MM.1S (cell line): ENCODE data around the gene BUD31.
"Not testable (repeated sequence)": the region's sequence is repeated elsewhere in the genome, so short reads cannot be mapped to it uniquely, and the experiment has no call there.

ENCODE experiments used
- DNase-seq: peaks from one replicate; pipeline ENCODE4 v3.0.0-alpha.2; 2015
- H2AFZ ChIP-seq: fragments of 300-600 bp; sonication (generic); 2 replicates; pipeline ENCODE4 v1.6.0; 2016; ENCODE audit warnings: antibody characterized with exemption, low read length
- H3F3A ChIP-seq: fragments of 300-600 bp; sonication (generic); 2 replicates; pipeline ENCODE4 v1.6.1; 2016; ENCODE audit warnings: mild to moderate bottlenecking, antibody characterized with exemption, low read length, moderate library complexity, mixed read lengths; ENCODE audit not compliant: insufficient read depth
- H3K27ac ChIP-seq: fragments of 300-600 bp; sonication (generic); 2 replicates; pipeline ENCODE4 v1.5.1; 2016; ENCODE audit warnings: mild to moderate bottlenecking, low read length
- H3K27me3 ChIP-seq: fragments of 300-600 bp; sonication (generic); replicated peaks from 2 replicates; pipeline ENCODE4 v1.6.0; 2016; ENCODE audit warnings: low read length; ENCODE audit not compliant: insufficient read depth
- H3K36me3 ChIP-seq: fragments of 300-600 bp; sonication (generic); replicated peaks from 2 replicates; pipeline ENCODE4 v1.6.1; 2016; ENCODE audit warnings: mild to moderate bottlenecking, low read length, mixed read lengths; ENCODE audit not compliant: insufficient read depth
- H3K4me1 ChIP-seq: fragments of 300-600 bp; sonication (generic); 2 replicates; pipeline ENCODE4 v1.6.1; 2016; ENCODE audit warnings: low read length, mixed read lengths
- H3K4me2 ChIP-seq: fragments of 300-600 bp; sonication (generic); 2 replicates; pipeline ENCODE4 v1.6.0; 2016; ENCODE audit warnings: low read depth, low read length
- H3K4me3 ChIP-seq: fragments of 300-600 bp; sonication (generic); 2 replicates; pipeline ENCODE4 v1.5.1; 2016; ENCODE audit warnings: low read length, mixed read lengths
- H3K79me2 ChIP-seq: fragments of 300-600 bp; sonication (generic); 2 replicates; pipeline ENCODE4 v1.6.1; 2016; ENCODE audit warnings: mixed run types, low read length, mixed read lengths
- H3K9ac ChIP-seq: fragments of 300-600 bp; sonication (generic); 2 replicates; pipeline ENCODE4 v1.6.1; 2016; ENCODE audit warnings: low read length, mixed read lengths
- H3K9me2 ChIP-seq: fragments of 300-600 bp; sonication (generic); replicated peaks from 2 replicates; pipeline ENCODE4 v1.6.1; 2016; ENCODE audit warnings: mild to moderate bottlenecking, low read length, mixed read lengths; ENCODE audit not compliant: insufficient read depth
- H3K9me3 ChIP-seq: fragments of 300-600 bp; sonication (generic); replicated peaks from 2 replicates; pipeline ENCODE4 v1.6.1; 2016; ENCODE audit warnings: mild to moderate bottlenecking, low read length, mixed read lengths; ENCODE audit not compliant: insufficient read depth
- H4K20me1 ChIP-seq: fragments of 300-600 bp; sonication (generic); 2 replicates; pipeline ENCODE4 v1.6.1; 2016; ENCODE audit warnings: mild to moderate bottlenecking, low read length, moderate library complexity, mixed read lengths; ENCODE audit not compliant: insufficient read depth
- CTCF ChIP-seq: fragments of 300-600 bp; sonication (generic); IDR thresholded peaks from 2 replicates; pipeline ENCODE4 v1.5.1; 2016; ENCODE audit warnings: antibody characterized with exemption, low read length, mixed read lengths
- EZH2 ChIP-seq: fragments of 300-600 bp; sonication (generic); optimal IDR thresholded peaks from 2 replicates; pipeline ENCODE3; 2017; ENCODE audit warnings: low read depth, mild to moderate bottlenecking, antibody characterized with exemption, low read length, mixed read lengths
- EZH2phosphoT487 ChIP-seq: fragments of 300-600 bp; sonication (generic); IDR thresholded peaks from 2 replicates; pipeline ENCODE4 v1.6.1; 2018; ENCODE audit warnings: antibody characterized with exemption, low read length

Gene BUD31

DNA sequence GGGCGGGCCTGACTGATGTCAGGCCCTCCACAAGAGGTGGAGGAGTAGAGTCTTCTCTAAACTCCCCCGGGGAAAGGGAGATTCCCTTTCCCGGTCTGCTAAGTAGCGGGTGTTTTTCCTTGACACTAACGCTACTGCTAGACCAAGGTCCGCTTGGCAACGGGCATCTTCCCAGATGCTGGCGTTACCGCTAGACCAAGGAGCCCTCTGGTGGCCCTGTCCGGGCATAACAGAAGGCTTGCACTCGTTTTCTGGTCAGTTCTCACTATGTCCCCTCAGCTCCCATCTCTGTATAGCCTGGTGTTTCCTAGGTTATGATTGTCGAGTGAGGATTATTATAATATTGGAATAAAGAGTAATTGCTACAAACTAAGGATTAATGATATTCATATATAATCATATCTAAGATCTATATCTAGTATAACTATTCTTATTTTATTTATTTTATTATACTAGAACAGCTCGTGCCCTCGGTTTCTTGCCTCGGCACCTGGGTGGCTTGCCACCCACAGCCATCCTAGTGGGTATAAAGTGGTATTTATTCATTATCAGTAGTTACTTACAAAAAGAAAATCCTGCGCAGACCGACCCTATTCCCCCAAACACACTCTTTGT, 6.9 kb downstream of the BUD31 start:
- not testable (repeated sequence) for H3K4me3 ChIP-seq, H3K27me3 ChIP-seq, DNase-seq, H3K9ac ChIP-seq, H3K4me1 ChIP-seq, H3F3A ChIP-seq, H2AFZ ChIP-seq, H3K4me2 ChIP-seq, H3K9me2 ChIP-seq, H3K27ac ChIP-seq, H4K20me1 ChIP-seq, H3K9me3 ChIP-seq
- H3K79me2 ChIP-seq: peaks cover 43% of the 10 kb centered on the region
- TF ChIP-seq CTCF: peak; percentile 37
- H3K36me3 ChIP-seq: peaks cover 13% of the 10 kb centered on the region

DNA sequence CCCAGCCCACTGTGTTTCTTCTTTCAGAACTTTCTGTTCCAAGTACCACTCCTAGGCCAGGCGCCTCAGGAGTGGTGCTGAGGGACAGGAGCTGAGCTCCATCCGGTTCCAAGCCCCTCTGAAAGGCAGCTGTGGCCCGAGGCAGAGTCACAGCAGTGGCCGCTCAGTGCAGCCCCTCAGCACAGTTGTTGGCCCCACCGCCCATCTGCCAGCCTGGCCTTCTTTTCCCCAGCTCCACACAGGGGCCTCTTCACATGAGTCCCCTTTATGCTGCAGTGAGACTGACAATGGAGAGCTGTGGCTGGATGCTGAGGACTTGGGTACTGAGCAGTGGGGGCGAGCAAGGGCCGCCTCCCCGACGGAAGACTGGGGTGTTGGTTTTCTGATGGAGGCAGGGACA, 9.5 kb downstream of the BUD31 start:
- no peaks in the 10 kb centered on the region for H3K4me1 ChIP-seq
- no peak overlapping the region for H3K4me2 ChIP-seq
- H3K9me2 ChIP-seq: no peaks in the 10 kb centered on the region
- no peak overlapping the region for H2AFZ ChIP-seq
- H3K9ac ChIP-seq: no peak overlapping the region
- peaks cover 20% of the 10 kb centered on the region for H3K79me2 ChIP-seq
- TF ChIP-seq EZH2phosphoT487 (no peak), EZH2 (no peak), CTCF (no peak)
- H3K36me3 ChIP-seq: peaks cover 8% of the 10 kb centered on the region
- no peaks in the 10 kb centered on the region for H3K27me3 ChIP-seq
- no peaks in the 10 kb centered on the region for H4K20me1 ChIP-seq
- H3K9me3 ChIP-seq: no peaks in the 10 kb centered on the region
- H3K27ac ChIP-seq: no peak overlapping the region
- H3K4me3 ChIP-seq: no peak overlapping the region
- no peak for DNase-seq
- H3F3A ChIP-seq: no peaks in the 10 kb centered on the region

- Histone ChIP-seq H3F3A (no peaks in the 10 kb centered on the region), H3K9me2 (no peaks in the 10 kb centered on the region), H3K79me2 (peaks cover 14% of the 10 kb centered on the region), H3K27ac (no peak overlapping the region), H3K36me3 (peaks cover 8% of the 10 kb centered on the region), H3K9me3 (no peaks in the 10 kb centered on the region), H3K27me3 (no peaks in the 10 kb centered on the region), H4K20me1 (no peaks in the 10 kb centered on the region), H3K9ac (no peak overlapping the region), H3K4me2 (no peak overlapping the region), H3K4me3 (no peak overlapping the region), H3K4me1 (no peaks in the 10 kb centered on the region), H2AFZ (no peak overlapping the region)
- TF ChIP-seq EZH2 (no peak), CTCF (no peak), EZH2phosphoT487 (no peak)
- DNase-seq: no peak
These were observed 10.7 kb downstream of the BUD31 start for GRCh38 chr7:99419323-99420021.
